H7 (cell line): ENCODE data around the gene PLPPR3. TPM values are rescaled to one million over a fixed set of nuclear protein-coding genes. Genes with fewer than 3 reads are reported as not detected.
"Not testable (repeated sequence)": the region's sequence is repeated elsewhere in the genome, so short reads cannot be mapped to it uniquely, and the experiment has no call there.

ENCODE experiments used
- DNase-seq: peaks from one replicate; pipeline ENCODE4 v3.0.0; 2012
- H3K27me3 ChIP-seq: 2 replicates; pipeline ENCODE4 v1.6.0; 2011; ENCODE audit warnings: mild to moderate bottlenecking, low read length; ENCODE audit not compliant: control insufficient read depth, insufficient read depth
- H3K36me3 ChIP-seq: replicated peaks from 2 replicates; pipeline ENCODE4 v1.5.1; 2011; ENCODE audit warnings: low read length; ENCODE audit not compliant: control insufficient read depth, insufficient read depth
- H3K4me3 ChIP-seq: 2 replicates; pipeline ENCODE4 v1.5.1; 2011; ENCODE audit warnings: low read depth, mild to moderate bottlenecking, control low read depth, low read length, moderate library complexity; ENCODE audit not compliant: insufficient read depth
- total RNA-seq: library from RNA; depleted of rRNA; stranded (reverse); fragments of >200 nt; shearing (Covaris generic); gene quantifications from 2 replicates; pipeline ENCODE4 v1.2.3, GENCODE V29; 2014

Gene PLPPR3
- total RNA-seq, 1 experiment from 2014 or later, result 52.0 TPM

DNA sequence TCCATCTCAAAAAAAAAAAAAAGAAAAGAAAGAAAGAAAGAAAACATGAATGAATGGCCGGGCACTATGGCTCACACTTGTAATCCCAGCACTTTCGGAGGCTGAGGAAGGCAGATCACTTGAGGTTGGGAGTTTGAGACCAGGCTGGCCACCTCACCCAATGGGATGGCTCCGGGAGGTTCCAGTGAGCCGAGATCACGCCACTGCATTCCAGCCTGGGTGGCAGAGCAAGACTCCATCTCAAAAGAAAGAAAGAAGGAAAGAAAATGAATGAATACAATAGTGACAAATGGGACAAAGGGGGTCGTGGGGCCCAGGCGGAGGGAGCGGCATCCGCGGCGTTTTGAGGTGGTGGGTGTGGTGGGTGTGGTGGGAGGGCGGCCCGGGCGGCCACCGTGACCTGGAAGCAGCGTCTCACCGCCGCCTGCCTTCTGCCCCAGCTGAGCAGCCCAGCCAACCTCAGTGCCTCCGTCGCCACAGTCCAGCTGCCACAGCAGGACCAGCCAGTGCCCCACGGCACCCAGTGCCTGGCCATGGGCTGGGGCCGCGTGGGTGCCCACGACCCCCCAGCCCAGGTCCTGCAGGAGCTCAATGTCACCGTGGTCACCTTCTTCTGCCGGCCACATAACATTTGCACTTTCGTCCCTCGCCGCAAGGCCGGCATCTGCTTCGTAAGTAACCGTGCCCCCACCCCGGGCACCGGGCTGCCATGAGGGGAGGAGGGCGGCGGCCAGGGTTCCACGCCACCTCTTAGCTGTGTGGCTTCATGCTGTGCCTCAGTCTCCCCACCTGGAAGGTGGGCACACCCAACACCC lies 24.2 kb upstream of the PLPPR3 start:
- H3K36me3 ChIP-seq, result no peaks in the 10 kb centered on the region
- no peak for DNase-seq
- H3K4me3 ChIP-seq, result no peak overlapping the region
- H3K27me3 ChIP-seq, result peaks cover 15% of the 10 kb centered on the region

DNA sequence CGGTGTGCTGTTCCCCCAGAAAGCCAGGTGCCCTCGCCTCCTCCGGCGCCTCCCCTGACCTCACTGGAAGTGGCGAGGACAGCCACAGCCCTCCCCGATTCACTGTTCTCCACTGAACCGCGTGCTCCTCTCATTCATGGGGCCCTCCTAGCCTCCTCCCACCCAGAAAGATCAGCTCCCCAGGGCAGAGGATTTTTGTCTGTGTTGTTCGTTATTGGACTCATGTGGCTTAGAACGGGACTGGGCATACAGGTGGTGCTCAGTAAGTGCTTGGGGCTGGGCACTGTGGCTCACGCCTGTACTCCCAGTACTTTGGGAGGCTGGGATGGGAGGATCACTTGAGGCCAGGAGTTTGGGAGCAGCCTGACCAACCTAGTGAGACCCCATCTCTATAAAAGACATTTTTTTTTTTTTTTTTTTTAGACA lies 22.8 kb upstream of the PLPPR3 start:
- peak; percentile 74 for DNase-seq
- H3K4me3 ChIP-seq, result no peak overlapping the region
- H3K27me3 ChIP-seq, result peaks cover 15% of the 10 kb centered on the region
- no peaks in the 10 kb centered on the region for H3K36me3 ChIP-seq

- peak; percentile 73 for DNase-seq
- H3K4me3 ChIP-seq, result peak overlapping the region; percentile 32
- no peaks in the 10 kb centered on the region for H3K36me3 ChIP-seq
- H3K27me3 ChIP-seq, result peaks cover 15% of the 10 kb centered on the region
Measured at GRCh38 chr19:843836-844545, 22.2 kb upstream of the PLPPR3 start.

GRCh38 chr19:843180-843835 lies 21.6 kb upstream of the PLPPR3 start:
- H3K4me3 ChIP-seq, result peak overlapping the region; percentile 32
- no peaks in the 10 kb centered on the region for H3K36me3 ChIP-seq
- peak; percentile 87 for DNase-seq
- H3K27me3 ChIP-seq, result peaks cover 15% of the 10 kb centered on the region

GRCh38 chr19:842802-843179 lies 21.0 kb upstream of the PLPPR3 start:
- not testable (repeated sequence) for H3K4me3 ChIP-seq, H3K36me3 ChIP-seq

GRCh38 chr19:840519-841206 lies 18.9 kb upstream of the PLPPR3 start, which contains the start of gene PRTN3:
Gene PRTN3, plus strand, starts transcription at chr19:840999. Its CDS starts 10 bp downstream, at chr19:841009.
- Histone ChIP-seq H3K36me3 (no peaks in the 10 kb centered on the region), H3K27me3 (peaks cover 15% of the 10 kb centered on the region), H3K4me3 (no peak within 1 kb of the TSS)
- no peak for DNase-seq

More at GRCh38 chr19:842802-843179, 21.0 kb upstream of the PLPPR3 start:
- peaks cover 15% of the 10 kb centered on the region for H3K27me3 ChIP-seq
- DNase-seq, result not testable (repeated sequence)

DNA sequence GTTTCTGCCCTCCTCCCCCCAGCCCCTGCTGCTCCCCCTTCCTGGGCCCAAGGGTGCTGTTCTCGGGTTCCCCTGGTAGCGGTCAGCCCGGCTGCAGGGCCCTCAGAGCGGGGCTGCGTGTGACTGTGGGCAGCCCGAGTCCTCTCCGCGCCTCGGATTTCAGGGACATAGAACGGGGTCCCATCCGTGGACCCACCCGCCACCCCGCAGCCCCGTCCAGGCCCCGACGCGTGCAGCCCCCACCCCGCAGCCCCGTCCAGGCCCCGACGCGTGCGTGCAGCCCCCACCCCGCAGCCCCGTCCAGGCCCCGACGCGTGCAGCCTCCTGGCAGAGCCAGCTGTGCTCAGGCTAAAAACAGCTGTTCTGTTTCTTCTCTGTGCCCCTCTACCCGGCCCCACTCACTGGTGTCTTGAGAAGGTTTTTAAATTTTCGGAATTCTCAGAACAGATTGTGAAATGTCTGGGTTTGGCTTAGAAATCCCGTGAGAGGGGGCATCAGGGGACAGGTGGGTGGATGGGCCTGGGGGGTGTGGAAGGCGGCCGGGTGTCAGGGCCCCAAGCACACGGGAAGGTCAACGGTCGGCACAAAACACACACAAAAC lies 13.6 kb upstream of the PLPPR3 start:
- Histone ChIP-seq H3K4me3 (no peak overlapping the region), H3K27me3 (no peaks in the 10 kb centered on the region), H3K36me3 (no peaks in the 10 kb centered on the region)
- peak; percentile 71 for DNase-seq

DNA sequence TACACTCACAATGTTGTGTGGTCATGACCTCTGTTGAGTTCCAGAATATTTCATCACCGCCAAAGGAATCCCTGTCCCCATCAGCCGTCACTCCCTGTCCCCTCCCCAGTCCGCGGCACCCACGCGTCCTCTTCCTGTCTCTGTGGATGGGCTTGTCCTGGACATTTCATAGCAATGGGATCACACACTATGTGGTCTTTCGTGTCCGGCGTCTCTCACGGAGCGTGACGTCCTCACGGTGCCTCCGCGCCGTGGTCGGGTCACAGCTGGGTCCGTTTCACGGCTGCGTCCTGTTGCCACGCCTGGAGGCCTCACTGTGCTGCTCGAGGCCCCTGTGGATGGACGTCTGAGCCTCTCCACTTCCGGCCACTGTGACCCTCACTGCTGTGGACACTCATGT lies 12.5 kb upstream of the PLPPR3 start:
- Histone ChIP-seq H3K36me3 (no peaks in the 10 kb centered on the region), H3K4me3 (no peak overlapping the region), H3K27me3 (no peaks in the 10 kb centered on the region)
- DNase-seq, result no peak

GRCh38 chr19:831407-832369 lies 9.9 kb upstream of the PLPPR3 start:
- DNase-seq, result no peak
- Histone ChIP-seq H3K36me3 (no peaks in the 10 kb centered on the region), H3K27me3 (no peaks in the 10 kb centered on the region), H3K4me3 (no peak overlapping the region)

GRCh38 chr19:829129-829758 lies 7.5 kb upstream of the PLPPR3 start:
- H3K4me3 ChIP-seq, result no peak overlapping the region
- H3K27me3 ChIP-seq, result no peaks in the 10 kb centered on the region
- no peak for DNase-seq
- H3K36me3 ChIP-seq, result no peaks in the 10 kb centered on the region

DNA sequence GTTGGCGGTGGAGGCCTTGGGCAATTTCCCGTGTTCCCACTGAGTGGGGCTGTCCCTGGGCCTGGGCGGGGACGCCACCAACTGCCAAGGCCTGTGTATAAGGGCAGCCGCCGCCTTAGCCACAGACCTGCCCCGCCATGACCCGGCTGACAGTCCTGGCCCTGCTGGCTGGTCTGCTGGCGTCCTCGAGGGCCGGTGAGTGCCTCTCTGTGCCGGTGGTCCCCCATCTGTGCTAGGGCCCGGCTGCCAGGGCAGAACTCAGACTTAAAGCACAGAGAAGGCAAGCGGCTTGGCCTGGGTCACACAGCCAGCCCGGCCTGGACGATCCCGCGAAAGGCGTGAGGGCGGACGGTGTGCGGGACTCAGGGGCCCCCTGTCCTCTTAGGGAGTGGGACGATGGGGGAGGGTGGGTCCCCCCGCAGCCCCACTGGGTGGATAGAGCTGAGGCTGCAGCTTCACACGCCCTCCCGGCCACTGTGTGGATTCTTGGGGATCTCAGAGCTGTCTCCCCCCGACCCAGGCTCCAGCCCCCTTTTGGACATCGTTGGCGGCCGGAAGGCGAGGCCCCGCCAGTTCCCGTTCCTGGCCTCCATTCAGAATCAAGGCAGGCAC lies 6.1 kb upstream of the PLPPR3 start, which contains the start of gene AZU1:
Gene AZU1 (plus strand): TSS at position 128 of the 612 bp plus-strand sequence. CDS start 10 bp downstream, at position 138.
- no peak for DNase-seq
- H3K27me3 ChIP-seq, result no peaks in the 10 kb centered on the region
- no peaks in the 10 kb centered on the region for H3K36me3 ChIP-seq
- H3K4me3 ChIP-seq, result no peak within 1 kb of the TSS

- Histone ChIP-seq H3K4me3 (no peak overlapping the region), H3K27me3 (no peaks in the 10 kb centered on the region), H3K36me3 (no peaks in the 10 kb centered on the region)
- DNase-seq, result no peak
Measured at GRCh38 chr19:827314-827709, 5.6 kb upstream of the PLPPR3 start.
